K562 (cell line): ENCODE data around the gene NUP133. TPM values are rescaled to one million over a fixed set of nuclear protein-coding genes. Genes with fewer than 3 reads are reported as not detected.

Experiments used
- ARID2 ChIP-seq: fragments of 450-650 bp; IDR thresholded peaks from 2 replicates; pipeline ENCODE4 v1.6.1; 2017; ENCODE audit warnings: antibody characterized with exemption, mild to moderate bottlenecking
- GTF2E2 ChIP-seq: fragments of 200-800 bp; sonication (Bioruptor generic); IDR thresholded peaks from 2 replicates; pipeline ENCODE4 v1.6.1; 2016; ENCODE audit warnings: missing genetic modification characterization, missing compliant biosample characterization
- MAFK ChIP-seq: IDR thresholded peaks from 2 replicates; pipeline ENCODE4 v1.6.1; 2011; ENCODE audit warnings: low read length, improper control_type of control experiment
- MEIS2 ChIP-seq: fragments of 450-650 bp; IDR thresholded peaks from 2 replicates; pipeline ENCODE4 v1.6.1; 2014; ENCODE audit warnings: mild to moderate bottlenecking; ENCODE audit not compliant: partially characterized antibody
- NFYB ChIP-seq: IDR thresholded peaks from 2 replicates; pipeline ENCODE4 v1.6.1; 2011; ENCODE audit warnings: mild to moderate bottlenecking, moderate library complexity; ENCODE audit not compliant: insufficient read length; ENCODE audit errors: extremely low read depth
- PURB ChIP-seq: sonication (generic); formaldehyde crosslinking; IDR thresholded peaks from 2 replicates; pipeline ENCODE4 v1.9.0; 2021; ENCODE audit warnings: low read depth, mild to moderate bottlenecking, missing genetic modification reagents
- U2AF1 ChIP-seq: fragments of 200-400 bp; formaldehyde crosslinking; optimal IDR thresholded peaks from 2 replicates; pipeline ENCODE3; 2017; ENCODE audit warnings: mild to moderate bottlenecking, low read depth, low read length, moderate library complexity
- ZNF165 ChIP-seq: fragments of 250-450 bp; sonication (Bioruptor Pico); IDR thresholded peaks from 2 replicates; pipeline ENCODE4 v1.4.0; 2020; ENCODE audit warnings: borderline replicate concordance
- ZNF253 ChIP-seq: fragments of 250-450 bp; sonication (Bioruptor Pico); conservative IDR thresholded peaks from 2 replicates; pipeline ENCODE4 v1.6.1; 2021; ENCODE audit warnings: mild to moderate bottlenecking
- ZNF445 ChIP-seq: fragments of 250-450 bp; sonication (Bioruptor Pico); IDR thresholded peaks from 2 replicates; pipeline ENCODE4 v1.4.0; 2020; ENCODE audit warnings: low read depth, mild to moderate bottlenecking, moderate library complexity
- polyA plus RNA-seq, 8 experiments: library from polyadenylated mRNA; depleted of rRNA in 4 of 8; stranded (reverse) in 5 of 8; unstranded in 3 of 8; fragments of >200 nt; fragmentation: Nextera tagmentation in 2 of 8; fragmentation: Illumina TruSeq in 1 of 8; extraction: Ambion mirVana in 2 of 8; extraction: Trizol in 1 of 8; gene quantifications; 2 replicates each; pipeline versions ENCODE4 v1.2.1 to v1.2.3, GENCODE V29; 2011 to 2014; ENCODE audit warnings: inconsistent platforms in 1 of 8, missing spikeins in 1 of 8
- total RNA-seq, 7 experiments: library from RNA; depleted of rRNA in 6 of 7; stranded (reverse); fragments of >200 nt in 6 of 7; fragmentation: Illumina TruSeq in 2 of 7; extraction: Trizol in 2 of 7; gene quantifications; 2 replicates each; pipeline versions ENCODE4 v1.2.1 to v1.2.3, GENCODE V29; 2011 to 2021; ENCODE audit warnings: low replicate concordance in 1 of 7
- TF ChIP-seq, protein P1 (sequence below): conservative IDR thresholded peaks from 2 replicates; pipeline ENCODE4 v1.6.1; 2011; ENCODE audit warnings: low read depth, mild to moderate bottlenecking, low read length; ENCODE audit not compliant: control insufficient read depth
- TF ChIP-seq, protein P2 (sequence below): fragments of 450-650 bp; IDR thresholded peaks from 2 replicates; pipeline ENCODE4 v1.6.1; 2016
- TF ChIP-seq, protein P3 (sequence below): sonication (generic); formaldehyde crosslinking; IDR thresholded peaks from 2 replicates; pipeline ENCODE4 v1.8.0; 2023; ENCODE audit warnings: missing genetic modification reagents, mild to moderate bottlenecking, borderline replicate concordance
- TF ChIP-seq, protein P4 (sequence below): IDR thresholded peaks from 2 replicates; pipeline ENCODE4 v1.6.1; 2011; ENCODE audit warnings: borderline replicate concordance, low read depth, mild to moderate bottlenecking, moderate library complexity, low read length; ENCODE audit not compliant: insufficient read depth, poor library complexity, severe bottlenecking
- TF ChIP-seq, protein P5 (sequence below): fragments of 250-450 bp; sonication (Bioruptor Pico); IDR thresholded peaks from 2 replicates; pipeline ENCODE4 v1.4.0; 2020

NUP133 gene
- total and polyA plus RNA-seq, 9 of the 15 experiments (the other 6 are each of a cell fraction or from before 2014, with no cell fraction given) = 21.7 to 85.1 (median 61.3) TPM

DNA sequence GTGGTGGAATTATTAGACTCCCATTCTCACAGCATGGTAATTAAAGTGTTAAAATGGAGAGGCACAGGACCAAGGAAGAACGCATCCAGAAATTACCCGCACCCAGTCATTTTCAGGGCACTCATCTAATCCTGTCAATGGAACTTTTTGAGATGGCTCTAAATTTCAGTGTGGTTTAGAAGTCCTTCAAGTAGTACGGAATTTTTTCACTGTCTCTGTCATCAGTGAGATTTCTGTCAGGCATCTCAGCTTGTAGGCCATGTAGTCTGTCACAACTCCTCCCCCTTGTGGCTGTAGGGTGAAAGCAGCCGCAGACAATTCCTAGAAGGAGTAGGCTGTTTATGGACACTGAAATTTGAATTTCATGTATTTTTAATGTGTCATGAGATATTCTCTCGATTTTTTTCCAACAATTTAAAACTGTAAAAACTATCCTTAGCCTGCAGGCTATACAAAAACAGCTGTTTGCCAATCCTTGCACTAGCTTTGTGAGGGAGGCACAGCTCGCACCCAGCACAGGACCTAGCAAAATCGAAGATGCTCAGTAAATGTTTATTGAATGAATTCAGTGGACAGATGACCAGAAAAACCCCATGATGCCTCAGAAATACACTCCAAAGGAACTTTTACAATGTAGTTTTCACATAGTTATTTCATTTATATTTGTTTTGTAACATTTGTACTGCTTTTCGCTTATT is 6.6 kb upstream of the NUP133 start (continued):
- TF ChIP-seq GTF2E2 (tag) = no peak
- no peak for TF ChIP-seq NFYB
- TF ChIP-seq ARID2 = no peak
- no peak for TF ChIP-seq ZNF445 (CRISPR knock-in tag)
- TF ChIP-seq MEIS2 = peak; percentile 62
- TF ChIP-seq, protein P1, sequence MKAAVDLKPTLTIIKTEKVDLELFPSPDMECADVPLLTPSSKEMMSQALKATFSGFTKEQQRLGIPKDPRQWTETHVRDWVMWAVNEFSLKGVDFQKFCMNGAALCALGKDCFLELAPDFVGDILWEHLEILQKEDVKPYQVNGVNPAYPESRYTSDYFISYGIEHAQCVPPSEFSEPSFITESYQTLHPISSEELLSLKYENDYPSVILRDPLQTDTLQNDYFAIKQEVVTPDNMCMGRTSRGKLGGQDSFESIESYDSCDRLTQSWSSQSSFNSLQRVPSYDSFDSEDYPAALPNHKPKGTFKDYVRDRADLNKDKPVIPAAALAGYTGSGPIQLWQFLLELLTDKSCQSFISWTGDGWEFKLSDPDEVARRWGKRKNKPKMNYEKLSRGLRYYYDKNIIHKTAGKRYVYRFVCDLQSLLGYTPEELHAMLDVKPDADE = no peak
- TF ChIP-seq, protein P2, sequence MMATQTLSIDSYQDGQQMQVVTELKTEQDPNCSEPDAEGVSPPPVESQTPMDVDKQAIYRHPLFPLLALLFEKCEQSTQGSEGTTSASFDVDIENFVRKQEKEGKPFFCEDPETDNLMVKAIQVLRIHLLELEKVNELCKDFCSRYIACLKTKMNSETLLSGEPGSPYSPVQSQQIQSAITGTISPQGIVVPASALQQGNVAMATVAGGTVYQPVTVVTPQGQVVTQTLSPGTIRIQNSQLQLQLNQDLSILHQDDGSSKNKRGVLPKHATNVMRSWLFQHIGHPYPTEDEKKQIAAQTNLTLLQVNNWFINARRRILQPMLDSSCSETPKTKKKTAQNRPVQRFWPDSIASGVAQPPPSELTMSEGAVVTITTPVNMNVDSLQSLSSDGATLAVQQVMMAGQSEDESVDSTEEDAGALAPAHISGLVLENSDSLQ = peak; percentile 58
- no peak for TF ChIP-seq U2AF1
- TF ChIP-seq, protein P3, sequence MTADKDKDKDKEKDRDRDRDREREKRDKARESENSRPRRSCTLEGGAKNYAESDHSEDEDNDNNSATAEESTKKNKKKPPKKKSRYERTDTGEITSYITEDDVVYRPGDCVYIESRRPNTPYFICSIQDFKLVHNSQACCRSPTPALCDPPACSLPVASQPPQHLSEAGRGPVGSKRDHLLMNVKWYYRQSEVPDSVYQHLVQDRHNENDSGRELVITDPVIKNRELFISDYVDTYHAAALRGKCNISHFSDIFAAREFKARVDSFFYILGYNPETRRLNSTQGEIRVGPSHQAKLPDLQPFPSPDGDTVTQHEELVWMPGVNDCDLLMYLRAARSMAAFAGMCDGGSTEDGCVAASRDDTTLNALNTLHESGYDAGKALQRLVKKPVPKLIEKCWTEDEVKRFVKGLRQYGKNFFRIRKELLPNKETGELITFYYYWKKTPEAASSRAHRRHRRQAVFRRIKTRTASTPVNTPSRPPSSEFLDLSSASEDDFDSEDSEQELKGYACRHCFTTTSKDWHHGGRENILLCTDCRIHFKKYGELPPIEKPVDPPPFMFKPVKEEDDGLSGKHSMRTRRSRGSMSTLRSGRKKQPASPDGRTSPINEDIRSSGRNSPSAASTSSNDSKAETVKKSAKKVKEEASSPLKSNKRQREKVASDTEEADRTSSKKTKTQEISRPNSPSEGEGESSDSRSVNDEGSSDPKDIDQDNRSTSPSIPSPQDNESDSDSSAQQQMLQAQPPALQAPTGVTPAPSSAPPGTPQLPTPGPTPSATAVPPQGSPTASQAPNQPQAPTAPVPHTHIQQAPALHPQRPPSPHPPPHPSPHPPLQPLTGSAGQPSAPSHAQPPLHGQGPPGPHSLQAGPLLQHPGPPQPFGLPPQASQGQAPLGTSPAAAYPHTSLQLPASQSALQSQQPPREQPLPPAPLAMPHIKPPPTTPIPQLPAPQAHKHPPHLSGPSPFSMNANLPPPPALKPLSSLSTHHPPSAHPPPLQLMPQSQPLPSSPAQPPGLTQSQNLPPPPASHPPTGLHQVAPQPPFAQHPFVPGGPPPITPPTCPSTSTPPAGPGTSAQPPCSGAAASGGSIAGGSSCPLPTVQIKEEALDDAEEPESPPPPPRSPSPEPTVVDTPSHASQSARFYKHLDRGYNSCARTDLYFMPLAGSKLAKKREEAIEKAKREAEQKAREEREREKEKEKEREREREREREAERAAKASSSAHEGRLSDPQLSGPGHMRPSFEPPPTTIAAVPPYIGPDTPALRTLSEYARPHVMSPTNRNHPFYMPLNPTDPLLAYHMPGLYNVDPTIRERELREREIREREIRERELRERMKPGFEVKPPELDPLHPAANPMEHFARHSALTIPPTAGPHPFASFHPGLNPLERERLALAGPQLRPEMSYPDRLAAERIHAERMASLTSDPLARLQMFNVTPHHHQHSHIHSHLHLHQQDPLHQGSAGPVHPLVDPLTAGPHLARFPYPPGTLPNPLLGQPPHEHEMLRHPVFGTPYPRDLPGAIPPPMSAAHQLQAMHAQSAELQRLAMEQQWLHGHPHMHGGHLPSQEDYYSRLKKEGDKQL (CRISPR knock-in tag) = no peak
- TF ChIP-seq, protein P4, sequence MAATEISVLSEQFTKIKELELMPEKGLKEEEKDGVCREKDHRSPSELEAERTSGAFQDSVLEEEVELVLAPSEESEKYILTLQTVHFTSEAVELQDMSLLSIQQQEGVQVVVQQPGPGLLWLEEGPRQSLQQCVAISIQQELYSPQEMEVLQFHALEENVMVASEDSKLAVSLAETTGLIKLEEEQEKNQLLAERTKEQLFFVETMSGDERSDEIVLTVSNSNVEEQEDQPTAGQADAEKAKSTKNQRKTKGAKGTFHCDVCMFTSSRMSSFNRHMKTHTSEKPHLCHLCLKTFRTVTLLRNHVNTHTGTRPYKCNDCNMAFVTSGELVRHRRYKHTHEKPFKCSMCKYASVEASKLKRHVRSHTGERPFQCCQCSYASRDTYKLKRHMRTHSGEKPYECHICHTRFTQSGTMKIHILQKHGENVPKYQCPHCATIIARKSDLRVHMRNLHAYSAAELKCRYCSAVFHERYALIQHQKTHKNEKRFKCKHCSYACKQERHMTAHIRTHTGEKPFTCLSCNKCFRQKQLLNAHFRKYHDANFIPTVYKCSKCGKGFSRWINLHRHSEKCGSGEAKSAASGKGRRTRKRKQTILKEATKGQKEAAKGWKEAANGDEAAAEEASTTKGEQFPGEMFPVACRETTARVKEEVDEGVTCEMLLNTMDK = peak; percentile 93
- TF ChIP-seq ZNF165 = no peak
- no peak for TF ChIP-seq PURB (CRISPR knock-in tag)
- TF ChIP-seq, protein P5, sequence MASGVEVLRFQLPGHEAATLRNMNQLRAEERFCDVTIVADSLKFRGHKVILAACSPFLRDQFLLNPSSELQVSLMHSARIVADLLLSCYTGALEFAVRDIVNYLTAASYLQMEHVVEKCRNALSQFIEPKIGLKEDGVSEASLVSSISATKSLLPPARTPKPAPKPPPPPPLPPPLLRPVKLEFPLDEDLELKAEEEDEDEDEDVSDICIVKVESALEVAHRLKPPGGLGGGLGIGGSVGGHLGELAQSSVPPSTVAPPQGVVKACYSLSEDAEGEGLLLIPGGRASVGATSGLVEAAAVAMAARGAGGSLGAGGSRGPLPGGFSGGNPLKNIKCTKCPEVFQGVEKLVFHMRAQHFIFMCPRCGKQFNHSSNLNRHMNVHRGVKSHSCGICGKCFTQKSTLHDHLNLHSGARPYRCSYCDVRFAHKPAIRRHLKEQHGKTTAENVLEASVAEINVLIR (CRISPR knock-in tag) = 0 out of 2 replicates have a peak, but pooled peaks have one; percentile 31
- TF ChIP-seq ZNF253 (CRISPR knock-in tag) = no peak
- TF ChIP-seq MAFK = 0 out of 2 replicates have a peak, but pooled peaks have one; percentile 5
